CD4-positive, alpha-beta T cell treated with Interleukin-4 for 1 hour (primary cell): ENCODE measurements around the gene MTMR1.

ENCODE experiments used
- DNase-seq, 2 donors: peaks; one replicate each; pipeline ENCODE4 v3.0.0-alpha.2; 2020 to 2022

The MTMR1 gene

DNA sequence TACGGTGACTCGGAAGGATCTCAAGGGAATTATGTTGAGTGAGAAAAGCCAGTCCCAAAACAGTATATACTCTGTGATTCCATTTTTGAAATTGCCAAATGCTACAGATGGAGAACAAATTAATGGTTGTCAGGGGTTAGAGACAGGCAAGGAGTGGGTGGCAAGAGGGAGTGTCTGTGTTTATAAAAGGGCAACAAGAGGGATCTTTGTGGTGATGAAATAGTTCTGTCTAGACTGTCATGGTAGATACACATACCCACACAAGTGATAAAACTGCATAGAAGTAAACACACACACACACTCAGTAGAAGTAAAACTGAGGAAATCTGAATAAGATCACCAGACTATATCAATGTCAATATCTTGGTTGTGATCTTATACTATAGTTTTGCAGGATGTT, 112.5 kb downstream of the MTMR1 start:
- no peak for DNase-seq

DNA sequence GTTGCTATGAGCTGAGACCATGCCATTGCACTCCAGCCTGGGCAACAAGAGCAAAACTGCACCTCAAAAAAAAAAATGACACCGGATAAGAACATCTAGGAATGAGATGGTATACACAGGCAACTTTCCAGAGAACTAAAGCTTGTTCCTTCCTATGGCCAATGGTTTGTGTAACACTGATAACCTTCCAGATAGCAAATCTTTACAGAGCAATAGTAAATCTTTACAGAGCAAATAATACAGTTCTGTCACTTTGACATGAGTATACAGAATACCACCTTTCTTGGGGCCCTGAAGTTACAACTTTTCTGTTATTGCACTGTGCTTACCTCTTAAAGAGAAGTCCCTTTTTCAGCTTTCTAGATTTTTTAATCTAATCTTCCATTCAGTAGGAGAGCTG, 113.6 kb downstream of the MTMR1 start:
- DNase-seq: no peak

DNA sequence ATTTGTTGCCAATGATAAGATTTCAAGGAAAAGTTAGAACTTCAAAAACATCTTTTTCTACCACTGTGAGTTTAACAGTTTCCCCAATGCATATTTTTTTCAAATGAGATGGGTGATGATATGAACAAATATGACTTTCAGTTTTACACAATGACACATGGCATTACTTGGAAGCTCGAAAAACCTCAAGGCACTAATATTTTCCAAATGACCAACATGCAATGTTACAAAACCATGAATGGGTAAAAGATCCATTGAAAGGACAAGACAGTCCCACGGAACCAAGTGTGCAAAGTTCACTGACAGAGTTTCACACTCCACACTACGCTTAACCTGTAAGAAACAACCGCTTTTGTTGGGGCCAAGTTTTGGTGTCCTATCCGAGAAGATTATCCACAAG, 120.7 kb downstream of the MTMR1 start:
- DNase-seq: no peak
